Fibroblast of the aortic adventitia (primary cell): ENCODE measurements around the gene MAST2. TPM values are rescaled to one million over a fixed set of nuclear protein-coding genes. Genes with fewer than 3 reads are reported as not detected.
"Not testable (repeated sequence)": the region's sequence is repeated elsewhere in the genome, so short reads cannot be mapped to it uniquely, and the experiment has no call there.

Experiments
- DNase-seq: peaks from one replicate; pipeline ENCODE4 v3.0.0-alpha.2; 2010; ENCODE audit warnings: low read depth
- H3K4me3 ChIP-seq: 2 replicates; pipeline ENCODE4 v1.5.1; 2011; ENCODE audit warnings: low read depth, mild to moderate bottlenecking, control low read depth, low read length, moderate library complexity
- total RNA-seq: library from RNA; depleted of rRNA; stranded (reverse); fragments of >200 nt; gene quantifications from 2 replicates; pipeline ENCODE4 v1.2.3, GENCODE V29; 2012; ENCODE audit warnings: low replicate concordance
- TF ChIP-seq, protein P1 (sequence below): IDR thresholded peaks from 2 replicates; pipeline ENCODE4 v1.5.1; 2011; ENCODE audit warnings: mild to moderate bottlenecking, low read length, control low read depth, inconsistent platforms; ENCODE audit not compliant: insufficient read depth

MAST2 gene
- total RNA-seq, 1 donor, result 28.3 TPM

- TF ChIP-seq, protein P1, sequence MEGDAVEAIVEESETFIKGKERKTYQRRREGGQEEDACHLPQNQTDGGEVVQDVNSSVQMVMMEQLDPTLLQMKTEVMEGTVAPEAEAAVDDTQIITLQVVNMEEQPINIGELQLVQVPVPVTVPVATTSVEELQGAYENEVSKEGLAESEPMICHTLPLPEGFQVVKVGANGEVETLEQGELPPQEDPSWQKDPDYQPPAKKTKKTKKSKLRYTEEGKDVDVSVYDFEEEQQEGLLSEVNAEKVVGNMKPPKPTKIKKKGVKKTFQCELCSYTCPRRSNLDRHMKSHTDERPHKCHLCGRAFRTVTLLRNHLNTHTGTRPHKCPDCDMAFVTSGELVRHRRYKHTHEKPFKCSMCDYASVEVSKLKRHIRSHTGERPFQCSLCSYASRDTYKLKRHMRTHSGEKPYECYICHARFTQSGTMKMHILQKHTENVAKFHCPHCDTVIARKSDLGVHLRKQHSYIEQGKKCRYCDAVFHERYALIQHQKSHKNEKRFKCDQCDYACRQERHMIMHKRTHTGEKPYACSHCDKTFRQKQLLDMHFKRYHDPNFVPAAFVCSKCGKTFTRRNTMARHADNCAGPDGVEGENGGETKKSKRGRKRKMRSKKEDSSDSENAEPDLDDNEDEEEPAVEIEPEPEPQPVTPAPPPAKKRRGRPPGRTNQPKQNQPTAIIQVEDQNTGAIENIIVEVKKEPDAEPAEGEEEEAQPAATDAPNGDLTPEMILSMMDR, result no peak
Measured at GRCh38 chr1:45854724-45855123, 51.3 kb downstream of the MAST2 start.

GRCh38 chr1:45857101-45857700, 53.8 kb downstream of the MAST2 start:
- no peak for DNase-seq
- H3K4me3 ChIP-seq, result no peak overlapping the region
- TF ChIP-seq, protein P1, result no peak

More at GRCh38 chr1:45854724-45855123, 51.3 kb downstream of the MAST2 start:
- no peak overlapping the region for H3K4me3 ChIP-seq
- no peak for DNase-seq

- not testable (repeated sequence) for H3K4me3 ChIP-seq, DNase-seq
Measured at GRCh38 chr1:45857755-45858492, 54.5 kb downstream of the MAST2 start.

- DNase-seq, result no peak
- TF ChIP-seq, protein P1, result no peak
- no peak overlapping the region for H3K4me3 ChIP-seq
Measured at GRCh38 chr1:45859221-45859620, 55.8 kb downstream of the MAST2 start.

DNA sequence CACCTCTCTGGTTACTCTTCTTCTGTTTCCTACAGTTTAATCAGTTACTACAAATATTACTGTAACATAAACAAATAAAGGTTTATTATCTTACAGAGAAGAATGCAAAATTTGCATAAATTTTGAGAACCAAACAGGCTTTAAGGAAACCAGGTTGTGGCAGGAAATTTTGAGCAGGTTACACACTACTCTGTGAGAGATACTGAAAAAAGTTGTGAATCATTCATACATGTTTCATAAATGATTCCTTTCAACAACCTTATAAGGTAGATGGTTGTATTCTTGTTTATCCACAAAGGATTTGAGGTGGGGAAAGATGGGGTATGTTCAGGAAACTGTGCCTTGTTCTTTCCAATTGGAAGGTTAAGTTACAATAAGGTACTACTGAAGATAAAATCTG, 58.6 kb downstream of the MAST2 start:
- no peak for DNase-seq
- TF ChIP-seq, protein P1, result no peak
- no peak overlapping the region for H3K4me3 ChIP-seq

- no peak overlapping the region for H3K4me3 ChIP-seq
- no peak for DNase-seq
- TF ChIP-seq, protein P1, result no peak
Measured at GRCh38 chr1:45863218-45863617, 59.8 kb downstream of the MAST2 start.

DNA sequence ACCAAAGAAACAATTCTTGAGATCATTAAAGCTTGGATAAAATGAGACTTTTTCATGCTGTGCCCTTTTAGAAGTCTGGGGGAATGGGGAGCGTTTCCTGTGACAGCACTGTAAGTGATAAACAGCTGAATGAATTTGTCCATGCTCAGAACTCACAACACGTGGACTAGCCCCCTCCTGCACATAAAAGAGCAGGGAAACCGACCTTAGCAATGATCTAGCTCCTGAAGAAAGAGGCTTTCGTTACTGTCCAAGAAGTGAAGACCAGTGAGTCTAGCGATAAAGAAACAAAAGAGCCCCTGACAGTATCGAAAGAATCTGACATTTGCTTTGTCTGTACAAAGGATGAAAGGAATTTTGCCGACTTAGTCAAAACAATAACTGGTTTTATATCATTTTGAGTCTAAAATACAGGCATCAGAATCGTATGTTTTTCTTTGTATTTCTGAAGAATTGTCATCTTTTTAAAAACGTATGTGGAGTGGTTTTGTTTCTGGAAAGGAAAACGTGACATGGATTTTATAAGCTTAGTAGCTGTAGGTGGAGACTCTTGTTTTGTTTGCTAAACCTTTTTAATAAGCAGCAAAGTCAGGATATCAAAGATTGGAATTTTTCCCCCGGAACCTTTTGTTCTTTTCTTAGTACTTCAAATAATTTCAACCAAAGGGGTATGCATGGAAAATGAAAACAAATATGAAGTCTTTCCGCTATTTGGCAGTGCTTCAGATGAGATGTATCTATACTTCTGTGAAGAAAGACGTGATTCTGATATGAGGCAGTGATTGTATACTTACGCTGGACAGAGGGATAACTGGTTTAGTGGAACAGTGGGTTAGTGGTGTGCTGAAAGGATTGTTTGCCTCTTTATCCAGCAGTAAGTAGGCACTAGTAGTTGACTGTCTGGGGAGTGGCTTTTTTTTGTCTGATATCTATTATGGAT, 61.0 kb downstream of the MAST2 start:
- DNase-seq, result no peak
- no peak overlapping the region for H3K4me3 ChIP-seq
- TF ChIP-seq, protein P1, result no peak
